HEK293 (cell line): ENCODE results near the gene C9orf152.

Experiments
- CTCF ChIA-PET: fragments of 350-600 bp; formaldehyde crosslinking; extraction: SDS; loops from one replicate; lab custom pipeline; 2021; ENCODE audit warnings: antibody characterized with exemption; lab: Yijun Ruan, JAX
- POLR2A ChIA-PET: fragments of 300-600 bp; formaldehyde crosslinking; extraction: SDS; loops from one replicate; lab custom pipeline; 2020; ENCODE audit warnings: antibody characterized with exemption, inconsistent platforms; lab: Yijun Ruan, JAX
- H3K27ac ChIP-seq: fragments of 200-500 bp; sonication (Bioruptor generic); 2 replicates; pipeline ENCODE4 v1.5.1; 2014; ENCODE audit warnings: low read depth, low read length, control low read depth, inconsistent platforms; ENCODE audit errors: extremely low read depth
- H3K36me3 ChIP-seq, 2 experiments: fragments of 200-500 bp in 1 of 2; sonication (Bioruptor generic) in 1 of 2; 1 replicate in 1 of 2; 2 replicates in 1 of 2; pipeline ENCODE4 v1.5.1; 2014 to 2017; ENCODE audit warnings: inconsistent platforms in 2 of 2, low read length in 2 of 2; ENCODE audit not compliant: control insufficient read depth in 2 of 2, insufficient read depth in 1 of 2
- H3K4me1 ChIP-seq: fragments of 200-500 bp; sonication (Bioruptor generic); 2 replicates; pipeline ENCODE4 v1.5.1; 2014; ENCODE audit warnings: mild to moderate bottlenecking, low read length, inconsistent platforms; ENCODE audit not compliant: control insufficient read depth, insufficient read depth
- H3K4me3 ChIP-seq: 2 replicates; pipeline ENCODE4 v1.5.1; 2011; ENCODE audit warnings: low read depth, mild to moderate bottlenecking, control low read depth, low read length, moderate library complexity
- H3K9me3 ChIP-seq: fragments of 200-500 bp; sonication (Bioruptor generic); 2 replicates; pipeline ENCODE4 v1.5.1; 2014; ENCODE audit warnings: low read depth, low read length, inconsistent platforms; ENCODE audit not compliant: control insufficient read depth, insufficient read depth
- HOXD13 ChIP-seq: sonication (generic); formaldehyde crosslinking; IDR thresholded peaks from 2 replicates; pipeline ENCODE4 v1.8.0; 2022; ENCODE audit warnings: missing genetic modification reagents, borderline replicate concordance
- KLF1 ChIP-seq: fragments of 450-650 bp; formaldehyde crosslinking; IDR thresholded peaks from 2 replicates; pipeline ENCODE4 v1.5.1; 2016; ENCODE audit warnings: missing biosample characterization, missing genetic modification characterization
- MYNN ChIP-seq: fragments of 450-650 bp; formaldehyde crosslinking; IDR thresholded peaks from 2 replicates; pipeline ENCODE4 v1.5.1; 2016; ENCODE audit warnings: missing biosample characterization, missing genetic modification characterization, borderline replicate concordance
- SCRT2 ChIP-seq: fragments of 450-650 bp; formaldehyde crosslinking; IDR thresholded peaks from 2 replicates; pipeline ENCODE4 v1.5.1; 2016; ENCODE audit warnings: missing biosample characterization, missing genetic modification characterization
- SP3 ChIP-seq: fragments of 450-650 bp; formaldehyde crosslinking; IDR thresholded peaks from 2 replicates; pipeline ENCODE4 v1.5.1; 2016; ENCODE audit warnings: missing biosample characterization, missing genetic modification characterization
- YY2 ChIP-seq: fragments of 450-650 bp; formaldehyde crosslinking; IDR thresholded peaks from 2 replicates; pipeline ENCODE4 v1.5.1; 2016; ENCODE audit warnings: missing biosample characterization, missing genetic modification characterization
- ZFP41 ChIP-seq: fragments of 450-650 bp; formaldehyde crosslinking; IDR thresholded peaks from 2 replicates; pipeline ENCODE4 v1.5.1; 2016; ENCODE audit warnings: missing biosample characterization, missing genetic modification characterization, borderline replicate concordance
- ZFP69B ChIP-seq: fragments of 450-650 bp; formaldehyde crosslinking; IDR thresholded peaks from 2 replicates; pipeline ENCODE4 v1.5.1; 2016; ENCODE audit warnings: missing biosample characterization, missing genetic modification characterization
- ZNF10 ChIP-seq: fragments of 450-650 bp; formaldehyde crosslinking; IDR thresholded peaks from 2 replicates; pipeline ENCODE4 v1.5.1; 2017; ENCODE audit warnings: missing biosample characterization, missing genetic modification characterization
- ZNF155 ChIP-seq: fragments of 450-650 bp; formaldehyde crosslinking; IDR thresholded peaks from 2 replicates; pipeline ENCODE4 v1.5.1; 2016; ENCODE audit warnings: missing biosample characterization, missing genetic modification characterization
- ZNF16 ChIP-seq: fragments of 450-650 bp; formaldehyde crosslinking; IDR thresholded peaks from 2 replicates; pipeline ENCODE4 v1.5.1; 2016; ENCODE audit warnings: low read depth, missing biosample characterization, missing genetic modification characterization
- ZNF354C ChIP-seq: fragments of 450-650 bp; formaldehyde crosslinking; IDR thresholded peaks from 2 replicates; pipeline ENCODE4 v1.5.1; 2016; ENCODE audit warnings: missing biosample characterization, missing genetic modification characterization, low read depth, borderline replicate concordance
- ZNF426 ChIP-seq: fragments of 450-650 bp; formaldehyde crosslinking; IDR thresholded peaks from 2 replicates; pipeline ENCODE4 v1.5.1; 2017; ENCODE audit warnings: missing biosample characterization, missing genetic modification characterization, mild to moderate bottlenecking, inconsistent platforms, moderate library complexity
- ZNF529 ChIP-seq: fragments of 450-650 bp; formaldehyde crosslinking; IDR thresholded peaks from 2 replicates; pipeline ENCODE4 v1.5.1; 2017; ENCODE audit warnings: missing genetic modification characterization, missing biosample characterization; ENCODE audit not compliant: insufficient replicate concordance
- ZNF555 ChIP-seq: fragments of 450-650 bp; formaldehyde crosslinking; conservative IDR thresholded peaks from 2 replicates; pipeline ENCODE4 v1.5.1; 2017; ENCODE audit warnings: missing biosample characterization, mild to moderate bottlenecking, missing genetic modification characterization, inconsistent platforms
- ZNF623 ChIP-seq: fragments of 450-650 bp; formaldehyde crosslinking; IDR thresholded peaks from 2 replicates; pipeline ENCODE4 v1.5.1; 2016; ENCODE audit warnings: missing biosample characterization, missing genetic modification characterization
- ZNF660 ChIP-seq: fragments of 450-650 bp; IDR thresholded peaks from 2 replicates; pipeline ENCODE4 v1.5.1; 2018; ENCODE audit warnings: missing biosample characterization, mild to moderate bottlenecking, missing genetic modification characterization
- ZNF768 ChIP-seq: fragments of 450-650 bp; formaldehyde crosslinking; IDR thresholded peaks from 2 replicates; pipeline ENCODE4 v1.5.1; 2018; ENCODE audit warnings: missing biosample characterization, mild to moderate bottlenecking, missing genetic modification characterization
- TF ChIP-seq, protein P1 (sequence below): fragments of 450-650 bp; formaldehyde crosslinking; IDR thresholded peaks from 2 replicates; pipeline ENCODE4 v1.5.1; 2016; ENCODE audit warnings: missing biosample characterization, missing genetic modification characterization
- TF ChIP-seq, protein P2 (sequence below): fragments of 450-650 bp; formaldehyde crosslinking; IDR thresholded peaks from 2 replicates; pipeline ENCODE4 v1.5.1; 2016; ENCODE audit warnings: missing biosample characterization, missing genetic modification characterization
- TF ChIP-seq, protein P3 (sequence below): fragments of 450-650 bp; formaldehyde crosslinking; optimal IDR thresholded peaks from 2 replicates; pipeline ENCODE3; 2016; ENCODE audit warnings: missing biosample characterization, mild to moderate bottlenecking, missing genetic modification characterization
- TF ChIP-seq, protein P4 (sequence below): fragments of 450-650 bp; formaldehyde crosslinking; IDR thresholded peaks from 2 replicates; pipeline ENCODE4 v1.5.1; 2016; ENCODE audit warnings: missing biosample characterization, missing genetic modification characterization
- TF ChIP-seq, protein P5 (sequence below): fragments of 450-650 bp; formaldehyde crosslinking; IDR thresholded peaks from 2 replicates; pipeline ENCODE4 v1.5.1; 2016; ENCODE audit warnings: missing biosample characterization, missing genetic modification characterization

C9orf152 gene

DNA sequence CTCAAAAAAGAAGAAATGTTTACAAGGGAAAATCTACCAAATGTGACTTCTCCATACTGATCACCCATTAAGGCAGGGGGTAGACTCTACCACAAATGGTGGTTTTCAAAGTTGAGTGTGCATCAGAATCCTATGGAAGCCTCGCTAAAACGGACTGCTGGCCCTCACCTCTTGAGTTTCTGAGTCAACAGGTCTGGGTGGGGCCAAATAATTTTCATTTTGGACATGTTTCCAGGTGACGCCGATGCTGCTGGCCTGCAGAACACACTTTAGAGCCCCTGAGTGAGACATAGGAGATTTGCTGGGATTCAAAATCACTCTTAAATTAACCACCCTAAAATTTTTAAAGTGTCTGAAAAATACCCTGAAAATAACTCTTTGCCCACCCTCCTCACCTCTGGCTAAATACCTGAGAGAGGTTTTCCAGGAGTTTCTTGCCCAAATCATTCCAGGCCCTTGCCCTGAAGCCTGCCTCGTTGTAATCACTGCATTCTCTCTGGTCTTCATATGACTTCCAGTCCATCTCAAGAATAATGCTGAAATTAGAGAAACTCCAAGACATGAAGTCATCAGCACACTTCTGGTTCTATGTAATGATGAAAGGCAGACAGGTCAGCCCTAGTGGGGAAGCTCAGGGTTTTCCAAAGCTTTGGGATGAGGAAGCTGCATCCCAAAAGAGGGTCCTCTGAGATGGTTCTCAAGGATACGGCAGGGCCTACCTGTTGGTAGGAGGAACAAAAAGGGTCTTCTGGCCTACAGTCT, 18.2 kb downstream of the C9orf152 start (continued):
- TF ChIP-seq ZNF768 (tag by site-specific recombination) (no peak), ZFP41 (tag by site-specific recombination) (no peak)

DNA sequence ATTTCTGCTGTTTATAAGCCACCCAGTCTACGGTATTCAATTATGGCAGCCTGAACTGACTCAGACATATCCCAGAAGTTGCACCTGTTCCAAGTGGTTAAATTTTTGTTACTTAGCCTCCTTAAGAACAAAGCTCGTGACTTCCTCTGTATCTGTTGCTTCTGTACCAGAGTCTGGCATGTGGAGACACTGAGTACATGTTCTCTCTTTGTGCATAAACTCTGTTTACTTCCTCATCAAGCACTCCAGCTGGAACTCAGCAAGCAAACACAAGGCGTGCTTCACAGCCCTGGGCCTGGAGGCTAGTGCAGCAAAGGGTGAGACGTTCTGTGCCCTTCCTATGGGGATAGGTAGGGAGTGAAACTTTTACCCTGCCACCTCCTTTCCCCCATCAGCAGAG, 19.0 kb downstream of the C9orf152 start:
- TF ChIP-seq ZNF768 (tag by site-specific recombination): no peak
- TF ChIP-seq YY2 (tag by site-specific recombination): no peak
- no peak for TF ChIP-seq ZNF529 (tag by site-specific recombination)
- no peak for TF ChIP-seq ZNF16 (tag by site-specific recombination)
- no peak for TF ChIP-seq SP3
- no peak for TF ChIP-seq ZNF623 (tag by site-specific recombination)
- no peak for TF ChIP-seq ZFP69B (tag by site-specific recombination)
- TF ChIP-seq HOXD13 (CRISPR knock-in tag): no peak
- TF ChIP-seq ZNF354C (tag by site-specific recombination): no peak
- TF ChIP-seq SCRT2 (tag by site-specific recombination): no peak
- TF ChIP-seq, protein P1, sequence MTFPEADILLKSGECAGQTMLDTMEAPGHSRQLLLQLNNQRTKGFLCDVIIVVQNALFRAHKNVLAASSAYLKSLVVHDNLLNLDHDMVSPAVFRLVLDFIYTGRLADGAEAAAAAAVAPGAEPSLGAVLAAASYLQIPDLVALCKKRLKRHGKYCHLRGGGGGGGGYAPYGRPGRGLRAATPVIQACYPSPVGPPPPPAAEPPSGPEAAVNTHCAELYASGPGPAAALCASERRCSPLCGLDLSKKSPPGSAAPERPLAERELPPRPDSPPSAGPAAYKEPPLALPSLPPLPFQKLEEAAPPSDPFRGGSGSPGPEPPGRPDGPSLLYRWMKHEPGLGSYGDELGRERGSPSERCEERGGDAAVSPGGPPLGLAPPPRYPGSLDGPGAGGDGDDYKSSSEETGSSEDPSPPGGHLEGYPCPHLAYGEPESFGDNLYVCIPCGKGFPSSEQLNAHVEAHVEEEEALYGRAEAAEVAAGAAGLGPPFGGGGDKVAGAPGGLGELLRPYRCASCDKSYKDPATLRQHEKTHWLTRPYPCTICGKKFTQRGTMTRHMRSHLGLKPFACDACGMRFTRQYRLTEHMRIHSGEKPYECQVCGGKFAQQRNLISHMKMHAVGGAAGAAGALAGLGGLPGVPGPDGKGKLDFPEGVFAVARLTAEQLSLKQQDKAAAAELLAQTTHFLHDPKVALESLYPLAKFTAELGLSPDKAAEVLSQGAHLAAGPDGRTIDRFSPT (tag by site-specific recombination): no peak
- TF ChIP-seq ZNF555 (tag by site-specific recombination): no peak
- Histone ChIP-seq H3K4me1 (no peaks in the 10 kb centered on the region), H3K36me3 (no peaks in the 10 kb centered on the region), H3K27ac (no peak overlapping the region), H3K4me3 (no peak overlapping the region), H3K9me3 (no peaks in the 10 kb centered on the region)
- ChIA-PET POLR2A (no interaction called here), CTCF (no interaction called here)

DNA sequence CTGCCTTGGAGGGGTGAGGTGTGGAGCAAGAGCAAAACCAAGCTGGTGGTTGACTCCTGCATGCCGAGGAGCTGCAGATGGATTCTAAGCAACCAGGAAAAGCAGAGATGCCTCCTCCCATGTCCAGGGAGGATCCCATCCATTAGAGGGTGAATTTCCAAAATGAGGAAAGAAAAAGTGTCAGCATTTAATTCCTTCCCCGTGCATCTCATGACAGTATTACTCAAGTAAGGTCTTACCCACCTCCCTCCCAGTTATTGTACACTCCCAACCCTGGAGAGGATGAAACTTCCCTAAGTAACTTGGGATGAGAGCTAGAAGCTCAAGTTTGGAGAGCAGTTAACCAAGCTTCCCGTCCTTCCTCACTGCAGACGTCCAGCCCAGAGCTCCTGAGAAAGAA, 19.9 kb downstream of the C9orf152 start:
- Histone ChIP-seq H3K9me3 (no peaks in the 10 kb centered on the region), H3K4me3 (no peak overlapping the region), H3K4me1 (no peaks in the 10 kb centered on the region), H3K27ac (no peak overlapping the region), H3K36me3 (no peaks in the 10 kb centered on the region)
- TF ChIP-seq, protein P2, sequence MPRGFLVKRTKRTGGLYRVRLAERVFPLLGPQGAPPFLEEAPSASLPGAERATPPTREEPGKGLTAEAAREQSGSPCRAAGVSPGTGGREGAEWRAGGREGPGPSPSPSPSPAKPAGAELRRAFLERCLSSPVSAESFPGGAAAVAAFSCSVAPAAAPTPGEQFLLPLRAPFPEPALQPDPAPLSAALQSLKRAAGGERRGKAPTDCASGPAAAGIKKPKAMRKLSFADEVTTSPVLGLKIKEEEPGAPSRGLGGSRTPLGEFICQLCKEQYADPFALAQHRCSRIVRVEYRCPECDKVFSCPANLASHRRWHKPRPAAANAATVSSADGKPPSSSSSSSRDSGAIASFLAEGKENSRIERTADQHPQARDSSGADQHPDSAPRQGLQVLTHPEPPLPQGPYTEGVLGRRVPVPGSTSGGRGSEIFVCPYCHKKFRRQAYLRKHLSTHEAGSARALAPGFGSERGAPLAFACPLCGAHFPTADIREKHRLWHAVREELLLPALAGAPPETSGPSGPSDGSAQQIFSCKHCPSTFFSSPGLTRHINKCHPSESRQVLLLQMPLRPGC (tag by site-specific recombination): no peak
- TF ChIP-seq, protein P3, sequence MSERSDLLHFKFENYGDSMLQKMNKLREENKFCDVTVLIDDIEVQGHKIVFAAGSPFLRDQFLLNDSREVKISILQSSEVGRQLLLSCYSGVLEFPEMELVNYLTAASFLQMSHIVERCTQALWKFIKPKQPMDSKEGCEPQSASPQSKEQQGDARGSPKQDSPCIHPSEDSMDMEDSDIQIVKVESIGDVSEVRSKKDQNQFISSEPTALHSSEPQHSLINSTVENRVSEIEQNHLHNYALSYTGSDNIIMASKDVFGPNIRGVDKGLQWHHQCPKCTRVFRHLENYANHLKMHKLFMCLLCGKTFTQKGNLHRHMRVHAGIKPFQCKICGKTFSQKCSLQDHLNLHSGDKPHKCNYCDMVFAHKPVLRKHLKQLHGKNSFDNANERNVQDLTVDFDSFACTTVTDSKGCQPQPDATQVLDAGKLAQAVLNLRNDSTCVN (tag by site-specific recombination): no peak
- TF ChIP-seq ZNF426 (no peak), ZNF155 (tag by site-specific recombination) (no peak), ZNF10 (tag by site-specific recombination) (no peak), MYNN (no peak), KLF1 (tag by site-specific recombination) (no peak), ZNF660 (no peak)
- TF ChIP-seq, protein P4, sequence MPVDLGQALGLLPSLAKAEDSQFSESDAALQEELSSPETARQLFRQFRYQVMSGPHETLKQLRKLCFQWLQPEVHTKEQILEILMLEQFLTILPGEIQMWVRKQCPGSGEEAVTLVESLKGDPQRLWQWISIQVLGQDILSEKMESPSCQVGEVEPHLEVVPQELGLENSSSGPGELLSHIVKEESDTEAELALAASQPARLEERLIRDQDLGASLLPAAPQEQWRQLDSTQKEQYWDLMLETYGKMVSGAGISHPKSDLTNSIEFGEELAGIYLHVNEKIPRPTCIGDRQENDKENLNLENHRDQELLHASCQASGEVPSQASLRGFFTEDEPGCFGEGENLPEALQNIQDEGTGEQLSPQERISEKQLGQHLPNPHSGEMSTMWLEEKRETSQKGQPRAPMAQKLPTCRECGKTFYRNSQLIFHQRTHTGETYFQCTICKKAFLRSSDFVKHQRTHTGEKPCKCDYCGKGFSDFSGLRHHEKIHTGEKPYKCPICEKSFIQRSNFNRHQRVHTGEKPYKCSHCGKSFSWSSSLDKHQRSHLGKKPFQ (tag by site-specific recombination): no peak
- TF ChIP-seq, protein P5, sequence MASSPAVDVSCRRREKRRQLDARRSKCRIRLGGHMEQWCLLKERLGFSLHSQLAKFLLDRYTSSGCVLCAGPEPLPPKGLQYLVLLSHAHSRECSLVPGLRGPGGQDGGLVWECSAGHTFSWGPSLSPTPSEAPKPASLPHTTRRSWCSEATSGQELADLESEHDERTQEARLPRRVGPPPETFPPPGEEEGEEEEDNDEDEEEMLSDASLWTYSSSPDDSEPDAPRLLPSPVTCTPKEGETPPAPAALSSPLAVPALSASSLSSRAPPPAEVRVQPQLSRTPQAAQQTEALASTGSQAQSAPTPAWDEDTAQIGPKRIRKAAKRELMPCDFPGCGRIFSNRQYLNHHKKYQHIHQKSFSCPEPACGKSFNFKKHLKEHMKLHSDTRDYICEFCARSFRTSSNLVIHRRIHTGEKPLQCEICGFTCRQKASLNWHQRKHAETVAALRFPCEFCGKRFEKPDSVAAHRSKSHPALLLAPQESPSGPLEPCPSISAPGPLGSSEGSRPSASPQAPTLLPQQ: no peak
- ChIA-PET POLR2A (no interaction called here), CTCF (interaction anchor here (0.6 to 6.5 kb wide), 4 partner anchors 8 to 1787 kb away, joined by 6 to 112 read pairs (median 7); no protein-coding TSS in a partner anchor)
